Panc1 (cell line): Measurements from ENCODE around the gene PDZD2.

Source experiments
- TF ChIP-seq, protein P1 (sequence below): fragments of 450-650 bp; IDR thresholded peaks from 2 replicates; pipeline ENCODE4 v1.5.1; 2017; ENCODE audit warnings: mild to moderate bottlenecking
- TF ChIP-seq, protein P2 (sequence below), 2 experiments: IDR thresholded peaks; 2 replicates each; pipeline ENCODE4 v1.6.1; 2011 to 2012; ENCODE audit warnings: low read depth in 2 of 2, control low read depth in 1 of 2, low read length in 1 of 2, mild to moderate bottlenecking in 1 of 2, moderate library complexity in 1 of 2; ENCODE audit not compliant: insufficient read depth in 1 of 2

DNA sequence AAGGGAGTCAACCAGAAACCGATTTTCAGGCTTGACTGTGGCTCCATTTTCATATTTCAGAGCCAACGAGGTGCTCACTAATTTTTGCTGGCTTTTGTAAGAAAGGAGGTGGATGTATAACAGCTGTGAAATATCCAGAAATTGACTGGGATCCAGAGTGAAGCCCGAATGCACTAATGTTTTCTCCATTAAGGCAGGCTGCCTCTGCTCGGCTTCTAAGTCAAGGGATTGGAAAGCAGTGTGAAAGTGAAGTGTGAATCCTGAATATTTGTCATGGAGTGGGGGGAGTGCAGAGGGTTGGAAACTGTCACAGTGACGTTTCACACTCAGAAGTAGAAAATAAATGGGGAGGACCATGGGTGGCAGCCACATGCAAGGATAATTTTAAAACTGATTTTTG is 297.8 kb downstream of the PDZD2 start:
- TF ChIP-seq, protein P1, sequence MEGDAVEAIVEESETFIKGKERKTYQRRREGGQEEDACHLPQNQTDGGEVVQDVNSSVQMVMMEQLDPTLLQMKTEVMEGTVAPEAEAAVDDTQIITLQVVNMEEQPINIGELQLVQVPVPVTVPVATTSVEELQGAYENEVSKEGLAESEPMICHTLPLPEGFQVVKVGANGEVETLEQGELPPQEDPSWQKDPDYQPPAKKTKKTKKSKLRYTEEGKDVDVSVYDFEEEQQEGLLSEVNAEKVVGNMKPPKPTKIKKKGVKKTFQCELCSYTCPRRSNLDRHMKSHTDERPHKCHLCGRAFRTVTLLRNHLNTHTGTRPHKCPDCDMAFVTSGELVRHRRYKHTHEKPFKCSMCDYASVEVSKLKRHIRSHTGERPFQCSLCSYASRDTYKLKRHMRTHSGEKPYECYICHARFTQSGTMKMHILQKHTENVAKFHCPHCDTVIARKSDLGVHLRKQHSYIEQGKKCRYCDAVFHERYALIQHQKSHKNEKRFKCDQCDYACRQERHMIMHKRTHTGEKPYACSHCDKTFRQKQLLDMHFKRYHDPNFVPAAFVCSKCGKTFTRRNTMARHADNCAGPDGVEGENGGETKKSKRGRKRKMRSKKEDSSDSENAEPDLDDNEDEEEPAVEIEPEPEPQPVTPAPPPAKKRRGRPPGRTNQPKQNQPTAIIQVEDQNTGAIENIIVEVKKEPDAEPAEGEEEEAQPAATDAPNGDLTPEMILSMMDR: no peak
- TF ChIP-seq, protein P2, sequence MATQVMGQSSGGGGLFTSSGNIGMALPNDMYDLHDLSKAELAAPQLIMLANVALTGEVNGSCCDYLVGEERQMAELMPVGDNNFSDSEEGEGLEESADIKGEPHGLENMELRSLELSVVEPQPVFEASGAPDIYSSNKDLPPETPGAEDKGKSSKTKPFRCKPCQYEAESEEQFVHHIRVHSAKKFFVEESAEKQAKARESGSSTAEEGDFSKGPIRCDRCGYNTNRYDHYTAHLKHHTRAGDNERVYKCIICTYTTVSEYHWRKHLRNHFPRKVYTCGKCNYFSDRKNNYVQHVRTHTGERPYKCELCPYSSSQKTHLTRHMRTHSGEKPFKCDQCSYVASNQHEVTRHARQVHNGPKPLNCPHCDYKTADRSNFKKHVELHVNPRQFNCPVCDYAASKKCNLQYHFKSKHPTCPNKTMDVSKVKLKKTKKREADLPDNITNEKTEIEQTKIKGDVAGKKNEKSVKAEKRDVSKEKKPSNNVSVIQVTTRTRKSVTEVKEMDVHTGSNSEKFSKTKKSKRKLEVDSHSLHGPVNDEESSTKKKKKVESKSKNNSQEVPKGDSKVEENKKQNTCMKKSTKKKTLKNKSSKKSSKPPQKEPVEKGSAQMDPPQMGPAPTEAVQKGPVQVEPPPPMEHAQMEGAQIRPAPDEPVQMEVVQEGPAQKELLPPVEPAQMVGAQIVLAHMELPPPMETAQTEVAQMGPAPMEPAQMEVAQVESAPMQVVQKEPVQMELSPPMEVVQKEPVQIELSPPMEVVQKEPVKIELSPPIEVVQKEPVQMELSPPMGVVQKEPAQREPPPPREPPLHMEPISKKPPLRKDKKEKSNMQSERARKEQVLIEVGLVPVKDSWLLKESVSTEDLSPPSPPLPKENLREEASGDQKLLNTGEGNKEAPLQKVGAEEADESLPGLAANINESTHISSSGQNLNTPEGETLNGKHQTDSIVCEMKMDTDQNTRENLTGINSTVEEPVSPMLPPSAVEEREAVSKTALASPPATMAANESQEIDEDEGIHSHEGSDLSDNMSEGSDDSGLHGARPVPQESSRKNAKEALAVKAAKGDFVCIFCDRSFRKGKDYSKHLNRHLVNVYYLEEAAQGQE (IDR thresholded peaks at IDR 0.05; ENCODE audit: insufficient read depth in 1 of 2, low read depth in 2 of 2, low read length in 1 of 2): no peak
